Measurements from ENCODE around the gene ITPR2. TPM values are rescaled to one million over a fixed set of nuclear protein-coding genes. Genes with fewer than 3 reads are reported as not detected.
"Not testable (repeated sequence)": the region's sequence is repeated elsewhere in the genome, so short reads cannot be mapped to it uniquely, and the experiment has no call there.

ITPR2 gene
- polyA plus RNA-seq, 1 experiment = 3.4 TPM

DNA sequence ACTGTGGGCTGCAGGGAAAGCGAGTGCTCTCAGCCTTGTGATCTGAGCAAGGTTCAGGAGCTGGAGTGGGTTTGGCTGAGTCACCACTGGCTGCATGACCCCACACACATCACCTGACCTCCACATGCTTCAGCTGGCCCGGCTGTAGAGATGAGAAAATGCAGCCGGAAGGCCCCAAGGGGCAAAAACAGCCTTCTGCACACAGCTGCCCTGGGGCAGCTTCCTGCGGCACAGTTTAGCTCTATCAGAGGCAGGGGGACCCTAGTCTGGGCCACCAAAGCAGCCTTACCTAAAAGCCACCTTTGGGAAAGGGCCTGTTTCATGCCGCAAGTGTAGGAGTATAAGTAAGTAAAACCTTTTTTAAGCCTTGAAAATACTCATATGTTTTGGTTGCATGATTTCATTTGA, 514.3 kb downstream of the ITPR2 start:
- Histone ChIP-seq H3K9me3 (ENCODE audit: control insufficient read depth, insufficient read depth, low read length) (peaks cover 10% of the 10 kb centered on the region), H3K4me3 (ENCODE audit: low read depth, low read length) (no peak overlapping the region), H3K27ac (ENCODE audit: low read depth, low read length) (peak overlapping the region; percentile 94), H3K27me3 (ENCODE audit: control insufficient read depth, insufficient read depth, low read length) (no peaks in the 10 kb centered on the region)
- ChIA-PET CTCF (interaction anchor here (1.5 kb wide), 2 partner anchors 19 to 43 kb away, joined by 3 to 4 read pairs; no protein-coding TSS in a partner anchor), POLR2A (interaction anchor here (0.5 to 1.5 kb wide), 2 partner anchors 44 to 255 kb away, joined by 3 to 7 read pairs; no protein-coding TSS in a partner anchor)
- TF ChIP-seq CTCF (IDR thresholded peaks at IDR 0.05; ENCODE audit: low read depth, low read length) = no peak
- peak; percentile 74 for DNase-seq (ENCODE audit: low read depth, low spot score)

GRCh38 chr12:26317942-26318575, 514.9 kb downstream of the ITPR2 start:
- DNase-seq (ENCODE audit: low read depth, low spot score) = no peak
- H3K27me3 ChIP-seq (ENCODE audit: control insufficient read depth, insufficient read depth, low read length) = no peaks in the 10 kb centered on the region
- CTCF ChIA-PET = interaction anchor here (0.8 to 1.5 kb wide), 3 partner anchors 14 to 43 kb away, joined by 3 to 4 read pairs (median 3); no protein-coding TSS in a partner anchor
- H3K9me3 ChIP-seq (ENCODE audit: control insufficient read depth, insufficient read depth, low read length) = peaks cover 10% of the 10 kb centered on the region
- POLR2A ChIA-PET = interaction anchor here (0.5 to 1.5 kb wide), 2 partner anchors 43 to 255 kb away, joined by 3 to 7 read pairs; no protein-coding TSS in a partner anchor
- no peak for TF ChIP-seq CTCF (IDR thresholded peaks at IDR 0.05; ENCODE audit: low read depth, low read length)
- peak overlapping the region; percentile 94 for H3K27ac ChIP-seq (ENCODE audit: low read depth, low read length)
- H3K4me3 ChIP-seq (ENCODE audit: low read depth, low read length) = no peak overlapping the region

DNA sequence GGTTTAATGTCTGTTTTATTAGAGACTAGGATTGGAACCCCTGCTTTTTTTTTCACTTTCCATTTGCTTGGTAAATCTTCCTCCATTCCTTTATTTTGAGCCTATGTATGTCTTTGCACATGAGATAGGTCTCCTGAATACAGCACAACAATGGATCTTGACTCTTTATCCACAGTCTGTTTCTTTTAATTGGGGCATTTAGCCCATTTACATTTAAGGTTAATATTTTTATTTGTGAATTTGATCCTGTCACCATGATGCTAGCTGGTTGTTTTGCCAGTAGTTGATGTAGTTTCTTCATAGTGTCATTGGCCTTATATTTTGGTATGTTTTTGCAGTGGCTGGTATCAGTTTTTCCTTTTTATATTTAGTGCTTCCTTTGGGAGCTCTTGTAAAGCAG, 518.9 kb downstream of the ITPR2 start:
- POLR2A ChIA-PET; H3K4me3 ChIP-seq (ENCODE audit: low read depth, low read length); DNase-seq (ENCODE audit: low read depth, low spot score); H3K9me3 ChIP-seq (ENCODE audit: control insufficient read depth, insufficient read depth, low read length); H3K27me3 ChIP-seq (ENCODE audit: control insufficient read depth, insufficient read depth, low read length); CTCF ChIA-PET; H3K27ac ChIP-seq (ENCODE audit: low read depth, low read length): not testable (repeated sequence)

DNA sequence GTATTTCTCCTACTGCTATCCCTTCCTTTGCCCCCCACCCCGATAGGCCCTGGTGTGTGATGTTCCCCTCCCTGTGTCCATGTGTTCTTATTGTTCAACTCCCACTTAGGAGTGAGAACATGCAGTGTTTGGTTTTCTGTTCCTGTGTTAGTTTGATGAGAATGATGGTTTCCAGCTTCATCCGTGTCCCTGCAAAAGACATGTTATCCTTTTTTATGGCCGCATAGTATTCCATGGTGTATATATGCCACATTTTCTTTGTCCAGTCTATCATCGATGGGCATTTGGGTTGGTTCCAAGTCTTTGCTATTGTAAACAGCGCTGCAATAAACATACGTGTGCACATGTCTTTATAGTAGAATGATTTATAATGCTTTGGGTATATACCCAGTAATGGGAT, 522.5 kb downstream of the ITPR2 start:
- H3K27me3 ChIP-seq (ENCODE audit: control insufficient read depth, insufficient read depth, low read length); H3K9me3 ChIP-seq (ENCODE audit: control insufficient read depth, insufficient read depth, low read length); H3K27ac ChIP-seq (ENCODE audit: low read depth, low read length); DNase-seq (ENCODE audit: low read depth, low spot score); CTCF ChIA-PET; POLR2A ChIA-PET; H3K4me3 ChIP-seq (ENCODE audit: low read depth, low read length): not testable (repeated sequence)

DNA sequence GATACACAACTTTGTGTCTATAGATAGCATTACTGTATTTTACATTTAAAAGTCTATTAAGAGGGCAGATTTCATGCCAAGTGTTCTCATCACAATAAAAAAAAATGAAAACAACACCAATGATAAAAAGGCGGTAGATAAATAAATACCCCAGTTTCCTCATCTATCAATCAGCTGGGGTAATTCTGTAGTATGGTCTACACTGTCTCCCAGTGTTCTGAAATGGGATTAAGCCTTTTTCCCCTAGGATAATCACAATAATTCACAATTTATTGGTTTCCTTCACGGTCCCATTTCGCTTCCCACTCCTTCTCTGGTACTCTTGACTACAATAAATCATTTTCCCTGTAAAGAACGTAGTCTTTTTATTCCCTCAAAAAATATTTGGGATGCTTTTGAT, 523.4 kb downstream of the ITPR2 start:
- Histone ChIP-seq H3K27me3 (ENCODE audit: control insufficient read depth, insufficient read depth, low read length) (no peaks in the 10 kb centered on the region), H3K4me3 (ENCODE audit: low read depth, low read length) (no peak overlapping the region), H3K9me3 (ENCODE audit: control insufficient read depth, insufficient read depth, low read length) (no peaks in the 10 kb centered on the region), H3K27ac (ENCODE audit: low read depth, low read length) (no peak overlapping the region)
- POLR2A ChIA-PET = no interaction called here
- no peak for DNase-seq (ENCODE audit: low read depth, low spot score)
- TF ChIP-seq CTCF (IDR thresholded peaks at IDR 0.05; ENCODE audit: low read depth, low read length) = no peak
- CTCF ChIA-PET = no interaction called here

- H3K27me3 ChIP-seq (ENCODE audit: control insufficient read depth, insufficient read depth, low read length) = no peaks in the 10 kb centered on the region
- DNase-seq (ENCODE audit: low read depth, low spot score) = no peak
- TF ChIP-seq CTCF (IDR thresholded peaks at IDR 0.05; ENCODE audit: low read depth, low read length) = no peak
- H3K9me3 ChIP-seq (ENCODE audit: control insufficient read depth, insufficient read depth, low read length) = no peaks in the 10 kb centered on the region
- ChIA-PET CTCF (interaction anchor here (1.0 kb wide), 1 partner anchor 13 kb away, joined by 3 read pairs; no protein-coding TSS in a partner anchor), POLR2A (no interaction called here)
- no peak overlapping the region for H3K27ac ChIP-seq (ENCODE audit: low read depth, low read length)
- no peak overlapping the region for H3K4me3 ChIP-seq (ENCODE audit: low read depth, low read length)
These were observed 528.7 kb downstream of the ITPR2 start for GRCh38 chr12:26304273-26304672.
